Right hindlimb (tissue), 1 donor: ENCODE measurements around the gene DRC1.
A peak's percentile ranks its signal among the peaks of the same experiment; 100 is the strongest.
"Not testable (repeated sequence)": the region's sequence is repeated elsewhere in the genome, so short reads cannot be mapped to it uniquely, and the experiment has no call there.

Experiments
- DNase-seq: peaks from one replicate; pipeline ENCODE4 v3.0.0-alpha.2; 2018

DRC1 gene

DNA sequence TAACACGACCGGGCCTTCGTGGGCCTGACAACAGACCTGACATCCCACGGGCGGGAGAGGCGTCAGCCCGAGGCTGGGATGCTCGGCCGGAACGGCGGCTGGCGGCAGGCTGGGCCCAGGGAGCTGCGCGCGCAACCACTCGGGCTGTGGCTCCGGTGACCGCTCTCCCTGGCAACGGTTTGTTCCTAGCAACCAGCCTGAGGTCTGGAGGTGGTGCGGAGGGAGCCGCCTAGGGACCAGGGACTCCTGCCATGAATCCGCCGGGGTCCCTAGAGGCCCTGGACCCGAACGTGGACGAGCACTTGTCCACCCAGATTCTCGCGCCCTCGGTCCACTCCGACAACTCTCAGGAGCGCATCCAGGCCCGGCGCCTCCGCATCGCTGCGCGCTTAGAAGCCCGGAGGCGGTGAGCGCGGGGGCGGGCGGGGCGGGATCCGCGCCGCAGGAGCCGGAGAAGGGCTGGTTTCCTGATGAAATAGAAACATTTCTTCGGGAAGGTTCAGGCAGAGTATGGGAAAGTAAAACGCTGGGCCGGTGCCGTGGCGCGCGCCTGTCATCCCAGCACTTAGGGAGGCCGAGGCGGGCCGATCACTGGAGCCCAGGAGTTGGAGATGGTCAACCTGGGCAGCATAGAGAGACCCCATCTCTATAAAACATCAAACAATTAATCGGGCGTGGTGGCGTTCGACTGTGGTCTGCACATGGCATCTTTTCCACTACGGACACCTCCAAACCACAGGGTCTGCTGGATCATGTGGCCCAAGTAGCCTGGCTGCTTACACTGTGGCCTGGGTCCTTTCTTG, at the start of gene DRC1:
Gene DRC1 (plus strand): TSS at position 182 of the 803 bp plus-strand sequence. CDS start 70 bp downstream, at position 252.
- peak; percentile 87 for DNase-seq

- DNase-seq, result no peak
Observed at GRCh38 chr2:26352892-26353291, 48.8 kb upstream of the DRC1 start.

- not testable (repeated sequence) for DNase-seq
Observed at GRCh38 chr2:26354469-26354868, 47.3 kb upstream of the DRC1 start.

GRCh38 chr2:26355038-26355995, 46.4 kb upstream of the DRC1 start:
- no peak for DNase-seq

DNA sequence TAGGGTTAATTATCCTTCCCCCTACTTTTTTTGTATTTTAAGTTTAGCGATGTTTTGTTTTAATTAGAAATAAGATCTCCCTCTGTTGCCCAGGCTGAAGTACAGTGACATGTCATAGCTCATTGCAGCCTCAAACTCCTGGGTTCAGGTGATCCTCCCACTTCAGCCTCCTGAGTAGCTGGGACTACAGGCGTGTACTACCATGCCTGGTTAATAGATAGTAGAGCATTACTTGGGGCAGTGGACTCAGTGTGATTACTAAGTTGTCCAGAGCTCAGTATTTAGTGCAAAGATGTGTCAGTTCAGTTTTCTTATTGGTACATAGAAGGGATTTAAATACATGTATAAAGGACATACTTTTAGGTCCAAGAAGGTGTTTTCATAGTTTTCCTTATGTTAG, 45.6 kb upstream of the DRC1 start:
- no peak for DNase-seq

GRCh38 chr2:26356771-26357170, 44.9 kb upstream of the DRC1 start:
- no peak for DNase-seq

DNA sequence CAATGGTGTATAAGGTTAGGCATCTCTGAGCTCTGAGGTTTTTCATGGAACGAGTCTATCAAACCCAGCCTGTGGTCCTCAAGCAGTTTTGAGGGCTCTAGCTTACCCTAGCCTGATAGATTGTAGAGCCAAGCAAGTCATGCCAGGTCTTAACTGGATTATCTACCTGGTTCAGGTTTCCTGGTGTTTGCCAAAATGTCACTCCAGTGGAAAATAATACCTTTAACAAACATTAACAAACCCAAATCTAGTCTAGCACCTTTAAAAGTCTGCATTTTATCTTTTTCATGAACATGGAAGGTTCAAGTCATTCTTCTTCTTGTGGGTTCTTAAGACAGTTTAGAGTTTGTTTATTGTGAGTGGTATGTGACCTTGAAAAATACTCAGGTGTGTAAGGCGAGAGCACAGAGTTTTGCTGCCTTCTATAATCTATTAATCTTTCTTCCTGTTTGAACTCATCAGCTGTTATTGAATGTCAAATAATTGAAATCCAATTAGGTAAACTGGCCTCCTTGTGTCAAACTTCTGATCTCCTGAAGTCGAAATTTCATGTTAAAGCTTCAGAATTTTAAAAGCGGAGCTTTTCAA, 41.7 kb upstream of the DRC1 start:
- DNase-seq, result no peak

- no peak for DNase-seq
Observed at GRCh38 chr2:26363323-26363722, 38.4 kb upstream of the DRC1 start.

DNA sequence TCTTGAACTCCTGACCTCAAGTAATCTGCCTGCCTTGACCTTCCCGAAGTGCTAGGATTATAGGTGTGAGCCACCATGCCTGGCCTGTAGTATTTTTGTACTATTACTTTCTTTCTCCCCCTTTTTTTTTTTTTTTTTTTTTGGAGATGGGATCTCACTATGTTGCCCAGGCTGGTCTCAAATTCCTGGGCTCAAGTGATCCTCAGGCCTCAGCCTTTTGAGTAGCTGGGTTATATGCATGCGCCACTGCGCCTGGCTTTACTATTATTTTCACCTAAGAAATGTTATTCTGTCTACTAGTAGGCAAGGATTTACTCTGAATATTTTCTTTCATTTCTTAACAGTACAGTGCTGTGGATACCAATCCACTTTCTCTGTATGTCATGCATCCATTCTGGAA, 37.8 kb upstream of the DRC1 start:
- no peak for DNase-seq

DNA sequence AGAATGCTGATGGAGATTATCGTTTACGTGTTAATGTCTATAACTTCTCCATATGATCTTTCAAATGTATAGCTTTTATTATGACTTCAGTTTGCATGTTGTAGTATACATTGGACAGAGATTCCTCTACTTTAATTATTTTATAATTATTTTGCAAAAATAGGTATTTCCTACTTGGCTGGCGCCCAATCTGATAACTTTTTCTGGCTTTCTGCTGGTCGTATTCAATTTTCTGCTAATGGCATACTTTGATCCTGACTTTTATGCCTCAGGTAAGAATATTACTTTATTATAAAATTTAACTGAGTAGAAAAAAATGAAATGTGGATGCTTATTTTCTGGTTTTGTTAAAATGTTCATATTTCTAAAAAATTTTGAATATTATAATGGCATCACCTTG, 37.1 kb upstream of the DRC1 start:
- DNase-seq, result no peak

DNA sequence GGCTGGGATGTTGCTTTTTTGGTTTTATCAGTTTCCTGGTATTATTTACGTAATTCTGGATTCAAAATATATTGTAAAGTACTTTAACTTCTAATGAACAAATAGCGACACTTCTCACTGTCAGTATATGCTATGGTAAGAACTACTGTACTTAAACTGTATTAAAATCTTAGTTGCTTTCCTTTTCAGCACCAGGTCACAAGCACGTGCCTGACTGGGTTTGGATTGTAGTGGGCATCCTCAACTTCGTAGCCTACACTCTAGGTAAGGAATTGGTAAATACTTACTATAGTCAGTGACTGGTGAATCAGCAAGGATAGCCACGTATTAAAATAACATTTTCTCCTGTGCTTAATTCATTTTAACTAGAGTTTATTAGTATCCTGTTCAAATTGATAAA, 34.8 kb upstream of the DRC1 start:
- no peak for DNase-seq

- DNase-seq, result not testable (repeated sequence)
Observed at GRCh38 chr2:26369664-26370063, 32.1 kb upstream of the DRC1 start.

GRCh38 chr2:26370909-26371308, 30.8 kb upstream of the DRC1 start:
- not testable (repeated sequence) for DNase-seq

- DNase-seq, result no peak
Observed at GRCh38 chr2:26376799-26377198, 24.9 kb upstream of the DRC1 start.

- no peak for DNase-seq
Observed at GRCh38 chr2:26380281-26380680, 21.4 kb upstream of the DRC1 start.

- DNase-seq, result no peak
Observed at GRCh38 chr2:26382564-26382963, 19.2 kb upstream of the DRC1 start.

- DNase-seq, result no peak
Observed at GRCh38 chr2:26384183-26384582, 17.5 kb upstream of the DRC1 start.

GRCh38 chr2:26384597-26384996, 17.1 kb upstream of the DRC1 start:
- DNase-seq, result no peak

DNA sequence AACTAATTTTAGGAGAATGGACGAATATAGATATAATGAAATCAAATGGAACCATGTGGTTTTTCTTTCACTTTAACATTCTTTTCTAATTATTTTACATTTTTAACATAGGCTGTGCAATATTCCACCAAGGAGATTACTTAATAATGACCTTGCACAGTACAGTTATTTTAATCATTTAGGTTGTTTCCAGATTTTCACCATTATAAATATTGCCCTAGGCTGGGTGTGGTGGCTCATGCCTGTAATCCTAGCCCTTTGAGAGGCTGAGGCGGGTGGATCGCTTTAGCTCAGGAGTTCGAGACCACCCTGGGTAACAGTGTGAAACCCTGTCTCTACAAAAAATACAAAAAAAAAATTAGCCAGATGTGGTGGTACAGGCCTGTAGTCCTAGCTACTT, 14.5 kb upstream of the DRC1 start:
- no peak for DNase-seq

- no peak for DNase-seq
Observed at GRCh38 chr2:26394694-26395093, 7.0 kb upstream of the DRC1 start.

- DNase-seq, result no peak
Observed at GRCh38 chr2:26395394-26395793, 6.3 kb upstream of the DRC1 start.

DNA sequence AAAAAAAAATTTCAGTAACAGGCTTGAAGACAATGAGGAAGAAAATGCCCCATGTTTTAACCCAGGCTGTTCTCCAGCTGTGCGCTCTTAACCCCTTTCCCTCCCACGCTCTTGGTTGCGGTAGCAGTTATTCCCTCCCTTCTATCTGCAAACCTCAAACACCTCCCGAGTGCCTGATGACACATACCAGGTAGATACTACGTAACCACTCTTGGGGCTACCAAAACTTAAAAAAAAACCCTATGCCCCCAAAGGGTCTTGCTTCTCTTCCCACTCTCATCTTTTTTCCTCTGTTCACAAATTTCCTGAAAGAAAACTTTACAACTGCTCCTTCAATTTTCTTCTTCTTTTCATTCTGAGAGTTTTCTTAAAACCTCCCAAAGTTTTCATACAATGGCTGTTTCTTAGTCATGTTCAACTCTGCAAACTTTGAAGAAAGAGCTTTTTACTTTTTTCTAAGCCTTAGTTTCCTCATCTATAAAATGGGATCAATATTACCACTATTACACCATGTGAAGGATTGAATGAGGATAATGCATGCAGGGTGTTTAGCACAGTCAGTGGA, 4.9 kb upstream of the DRC1 start:
- no peak for DNase-seq

DNA sequence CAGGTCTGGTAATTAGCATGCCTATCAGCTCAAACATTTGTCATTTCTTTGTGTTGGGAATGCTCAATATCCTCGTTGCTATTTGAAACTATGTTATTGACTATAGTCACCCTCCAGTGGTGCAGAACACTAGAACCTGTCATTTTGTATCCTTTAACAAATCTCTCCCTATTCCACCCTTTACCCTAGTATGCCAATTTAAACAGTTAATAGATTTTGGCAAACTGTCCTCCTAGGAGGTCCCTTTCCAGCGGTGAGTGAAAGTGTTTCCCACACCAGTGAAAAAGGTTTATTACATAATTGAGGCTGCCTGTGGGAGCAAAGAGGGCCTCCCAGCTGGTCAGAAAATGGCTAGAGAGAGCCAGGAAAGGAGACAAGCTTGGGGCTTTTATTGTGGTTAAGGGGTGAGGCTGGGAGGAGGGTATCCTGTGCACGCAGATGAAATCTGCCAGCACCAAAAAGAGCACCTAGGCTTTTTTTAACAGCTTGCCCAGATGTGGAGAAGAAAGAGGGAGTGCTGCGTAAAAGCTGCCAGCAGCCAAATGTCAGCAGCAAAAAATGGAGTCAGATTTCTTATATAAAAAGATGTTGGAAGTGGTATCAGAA, 1.8 kb upstream of the DRC1 start:
- DNase-seq, result no peak
